ENCODE measurements around the gene ZNF532. TPM values are rescaled to one million over a fixed set of nuclear protein-coding genes. Genes with fewer than 3 reads are reported as not detected.
"Not testable (repeated sequence)": the region's sequence is repeated elsewhere in the genome, so short reads cannot be mapped to it uniquely, and the experiment has no call there.

ZNF532 gene, protein sequence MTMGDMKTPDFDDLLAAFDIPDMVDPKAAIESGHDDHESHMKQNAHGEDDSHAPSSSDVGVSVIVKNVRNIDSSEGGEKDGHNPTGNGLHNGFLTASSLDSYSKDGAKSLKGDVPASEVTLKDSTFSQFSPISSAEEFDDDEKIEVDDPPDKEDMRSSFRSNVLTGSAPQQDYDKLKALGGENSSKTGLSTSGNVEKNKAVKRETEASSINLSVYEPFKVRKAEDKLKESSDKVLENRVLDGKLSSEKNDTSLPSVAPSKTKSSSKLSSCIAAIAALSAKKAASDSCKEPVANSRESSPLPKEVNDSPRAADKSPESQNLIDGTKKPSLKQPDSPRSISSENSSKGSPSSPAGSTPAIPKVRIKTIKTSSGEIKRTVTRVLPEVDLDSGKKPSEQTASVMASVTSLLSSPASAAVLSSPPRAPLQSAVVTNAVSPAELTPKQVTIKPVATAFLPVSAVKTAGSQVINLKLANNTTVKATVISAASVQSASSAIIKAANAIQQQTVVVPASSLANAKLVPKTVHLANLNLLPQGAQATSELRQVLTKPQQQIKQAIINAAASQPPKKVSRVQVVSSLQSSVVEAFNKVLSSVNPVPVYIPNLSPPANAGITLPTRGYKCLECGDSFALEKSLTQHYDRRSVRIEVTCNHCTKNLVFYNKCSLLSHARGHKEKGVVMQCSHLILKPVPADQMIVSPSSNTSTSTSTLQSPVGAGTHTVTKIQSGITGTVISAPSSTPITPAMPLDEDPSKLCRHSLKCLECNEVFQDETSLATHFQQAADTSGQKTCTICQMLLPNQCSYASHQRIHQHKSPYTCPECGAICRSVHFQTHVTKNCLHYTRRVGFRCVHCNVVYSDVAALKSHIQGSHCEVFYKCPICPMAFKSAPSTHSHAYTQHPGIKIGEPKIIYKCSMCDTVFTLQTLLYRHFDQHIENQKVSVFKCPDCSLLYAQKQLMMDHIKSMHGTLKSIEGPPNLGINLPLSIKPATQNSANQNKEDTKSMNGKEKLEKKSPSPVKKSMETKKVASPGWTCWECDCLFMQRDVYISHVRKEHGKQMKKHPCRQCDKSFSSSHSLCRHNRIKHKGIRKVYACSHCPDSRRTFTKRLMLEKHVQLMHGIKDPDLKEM (N-terminal part only)
- 103 TPM for polyA plus RNA-seq (2013, experiment 1 of 2)
- polyA plus RNA-seq (2013, experiment 2 of 2), result 94.7 TPM

DNA sequence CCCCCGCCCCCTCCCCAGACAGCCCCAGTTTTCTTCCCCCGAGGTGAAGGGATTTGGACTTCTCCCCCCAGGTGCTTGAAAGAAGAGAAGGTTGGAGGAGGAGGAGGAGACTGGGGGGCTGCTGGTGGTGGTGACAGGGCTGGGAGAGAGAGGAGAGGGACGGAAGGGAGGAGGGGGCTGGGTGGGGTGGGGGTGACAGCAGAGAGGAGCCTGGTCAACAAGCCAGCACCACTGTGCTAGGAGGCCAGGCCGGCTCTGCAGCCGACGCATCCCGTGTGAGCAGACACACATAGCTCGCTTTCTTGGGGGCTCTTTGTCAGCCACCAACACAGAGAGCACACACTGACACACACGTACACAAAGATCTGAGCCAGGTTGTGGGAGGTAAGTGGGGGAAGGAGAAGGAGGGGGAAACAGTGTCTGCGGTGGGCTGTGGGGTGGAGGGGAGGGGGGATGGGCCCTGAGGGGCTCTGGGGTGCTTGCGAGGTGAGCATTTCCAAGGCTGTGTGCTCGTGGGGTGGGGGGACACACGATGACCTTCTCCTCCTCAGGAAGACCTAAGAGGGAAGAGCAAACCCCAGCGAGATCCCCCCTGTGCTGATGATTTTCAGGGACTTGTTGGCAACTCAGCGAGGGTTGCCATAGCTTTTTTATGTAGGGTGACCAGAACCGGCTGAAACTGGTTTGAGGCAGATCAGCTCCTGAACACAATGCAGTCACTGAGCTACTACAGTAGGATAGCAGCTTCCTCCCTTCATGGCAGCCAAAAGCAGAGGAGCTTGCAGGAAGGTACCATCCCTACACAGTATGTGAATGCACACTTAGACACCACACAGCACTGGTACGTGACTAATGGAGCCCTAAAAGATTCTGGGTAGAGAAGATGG, at the start of gene ZNF532:
TSS of gene ZNF532 (plus strand) at position 732 of the 887 bp plus-strand sequence. CDS start 53,411 bp downstream, outside the sequence.
- WGBS, 2 experiments (ENCODE audit: insufficient coverage in 2 of 2), result 6 to 7% methylated on average over 3 to 9 of the region's 17 CpGs
- Histone ChIP-seq H3K36me3 (ENCODE audit: control insufficient read depth, insufficient read depth, low read length) (peaks cover 30% of the 10 kb centered on the region), H3K4me3 (ENCODE audit: extremely low read depth, insufficient read depth, low read length, poor library complexity, severe bottlenecking) (peak within 1 kb of the TSS; percentile 41), H3K4me1 (ENCODE audit: control insufficient read depth, insufficient read depth, low read length, poor library complexity, severe bottlenecking) (peaks cover 44% of the 10 kb centered on the region), H3K9me3 (ENCODE audit: control insufficient read depth, low read length) (peaks cover 13% of the 10 kb centered on the region), H3K27ac (ENCODE audit: low read depth, low read length, severe bottlenecking) (peak within 1 kb of the TSS; percentile 99)

DNA sequence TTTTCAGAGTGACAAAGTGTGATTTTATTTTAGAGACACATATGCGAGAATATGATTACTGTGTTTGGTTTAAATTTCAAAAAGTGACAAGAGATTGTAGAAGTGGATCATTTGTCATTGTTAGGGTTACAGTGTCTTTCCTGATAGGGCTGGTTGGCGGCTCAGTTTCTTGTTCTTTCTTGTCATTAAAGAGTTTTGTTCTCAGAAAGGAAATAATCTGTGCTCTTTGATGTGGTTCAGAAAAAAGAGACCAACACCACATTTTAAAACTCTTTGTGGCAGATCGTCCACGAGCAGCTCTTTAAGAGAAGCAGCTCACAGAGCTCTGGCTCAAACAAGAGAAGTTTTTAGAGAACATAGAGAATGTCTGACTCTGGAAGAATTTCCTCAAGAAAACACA, 45.6 kb upstream of the ZNF532 start:
- 80 to 100% methylated on average over 1 of the region's 4 CpGs for WGBS, 2 experiments (ENCODE audit: insufficient coverage in 2 of 2)
- no peak overlapping the region for H3K4me3 ChIP-seq (ENCODE audit: extremely low read depth, insufficient read depth, low read length, poor library complexity, severe bottlenecking)
- H3K27ac ChIP-seq (ENCODE audit: low read depth, low read length, severe bottlenecking), result no peak overlapping the region
- no peaks in the 10 kb centered on the region for H3K36me3 ChIP-seq (ENCODE audit: control insufficient read depth, insufficient read depth, low read length)
- H3K4me1 ChIP-seq (ENCODE audit: control insufficient read depth, insufficient read depth, low read length, poor library complexity, severe bottlenecking), result no peaks in the 10 kb centered on the region
- no peaks in the 10 kb centered on the region for H3K9me3 ChIP-seq (ENCODE audit: control insufficient read depth, low read length)

DNA sequence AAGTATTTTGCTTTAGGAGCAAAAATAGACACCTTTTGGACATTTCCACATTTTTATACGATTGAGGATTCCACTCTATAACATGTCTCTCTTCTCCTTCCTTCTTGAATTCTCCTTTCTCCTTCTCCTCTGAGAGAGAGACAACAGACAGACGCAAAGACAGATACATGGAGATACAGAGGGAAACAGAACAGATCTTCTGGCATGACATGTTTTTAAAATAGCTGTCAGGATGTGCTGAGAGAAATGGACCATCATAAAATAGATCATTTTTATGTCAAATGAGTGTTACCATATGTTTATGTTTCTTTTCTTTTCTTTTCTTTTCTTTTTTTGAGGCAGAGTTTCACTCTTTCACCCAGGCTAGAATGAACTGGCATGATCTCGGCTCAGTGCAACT, 44.4 kb upstream of the ZNF532 start:
- H3K36me3 ChIP-seq (ENCODE audit: control insufficient read depth, insufficient read depth, low read length), result no peaks in the 10 kb centered on the region
- WGBS, 2 experiments (ENCODE audit: insufficient coverage in 2 of 2), result 100% methylated on average over 2 of the region's 3 CpGs
- no peak overlapping the region for H3K27ac ChIP-seq (ENCODE audit: low read depth, low read length, severe bottlenecking)
- H3K4me3 ChIP-seq (ENCODE audit: extremely low read depth, insufficient read depth, low read length, poor library complexity, severe bottlenecking), result no peak overlapping the region
- no peaks in the 10 kb centered on the region for H3K9me3 ChIP-seq (ENCODE audit: control insufficient read depth, low read length)
- H3K4me1 ChIP-seq (ENCODE audit: control insufficient read depth, insufficient read depth, low read length, poor library complexity, severe bottlenecking), result no peaks in the 10 kb centered on the region

DNA sequence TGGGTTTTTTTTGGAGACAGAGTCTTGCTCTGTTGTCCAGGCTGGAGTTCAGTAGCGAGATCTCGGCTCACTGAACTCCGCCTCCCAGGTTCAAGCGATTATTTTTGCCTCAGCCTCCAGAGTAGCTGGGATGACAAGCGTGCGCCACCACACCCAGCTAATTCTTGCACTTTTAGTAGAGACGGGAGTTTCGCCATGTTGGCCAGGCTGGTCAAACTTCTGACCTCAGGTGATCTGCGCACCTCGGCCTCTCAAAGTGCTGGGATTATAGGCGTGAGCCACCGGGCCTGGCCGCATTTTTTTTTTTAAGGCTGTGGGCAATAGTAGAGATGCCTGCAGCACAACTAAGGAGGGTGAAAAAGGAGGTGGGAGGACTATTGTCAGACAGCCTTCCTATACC, 41.7 kb upstream of the ZNF532 start:
- Histone ChIP-seq H3K9me3 (ENCODE audit: control insufficient read depth, low read length) (no peaks in the 10 kb centered on the region), H3K4me1 (ENCODE audit: control insufficient read depth, insufficient read depth, low read length, poor library complexity, severe bottlenecking) (no peaks in the 10 kb centered on the region), H3K27ac (ENCODE audit: low read depth, low read length, severe bottlenecking) (no peak overlapping the region), H3K36me3 (ENCODE audit: control insufficient read depth, insufficient read depth, low read length) (no peaks in the 10 kb centered on the region), H3K4me3 (ENCODE audit: extremely low read depth, insufficient read depth, low read length, poor library complexity, severe bottlenecking) (no peak overlapping the region)
- 89 to 93% methylated on average over 9 to 11 of the region's 13 CpGs for WGBS, 2 experiments (ENCODE audit: insufficient coverage in 2 of 2)

DNA sequence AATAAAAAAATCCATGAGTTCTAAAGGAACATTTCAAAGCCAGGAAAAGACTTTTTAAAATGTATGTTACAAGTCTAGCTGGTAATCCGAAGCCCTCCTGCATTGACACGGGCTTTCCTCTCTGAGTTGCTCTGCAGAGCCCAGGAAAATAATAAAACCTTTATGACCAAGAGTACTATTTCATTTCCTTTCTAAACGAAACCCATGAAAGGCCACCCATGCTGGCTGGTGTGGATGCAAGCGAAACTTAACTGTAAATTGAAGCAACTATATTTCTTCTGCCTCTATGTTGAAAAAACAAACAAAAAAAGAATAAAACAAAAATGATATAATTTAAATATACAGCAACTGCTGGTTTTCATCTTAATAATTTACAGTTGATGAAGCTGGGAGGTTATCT, 41.3 kb upstream of the ZNF532 start:
- 100% methylated on average over 2 of the region's 4 CpGs; no CpG with 5 or more reads in 1 of the 2 experiments for WGBS, 2 experiments (ENCODE audit: insufficient coverage in 2 of 2)
- Histone ChIP-seq H3K4me1 (ENCODE audit: control insufficient read depth, insufficient read depth, low read length, poor library complexity, severe bottlenecking) (no peaks in the 10 kb centered on the region), H3K4me3 (ENCODE audit: extremely low read depth, insufficient read depth, low read length, poor library complexity, severe bottlenecking) (no peak overlapping the region)

DNA sequence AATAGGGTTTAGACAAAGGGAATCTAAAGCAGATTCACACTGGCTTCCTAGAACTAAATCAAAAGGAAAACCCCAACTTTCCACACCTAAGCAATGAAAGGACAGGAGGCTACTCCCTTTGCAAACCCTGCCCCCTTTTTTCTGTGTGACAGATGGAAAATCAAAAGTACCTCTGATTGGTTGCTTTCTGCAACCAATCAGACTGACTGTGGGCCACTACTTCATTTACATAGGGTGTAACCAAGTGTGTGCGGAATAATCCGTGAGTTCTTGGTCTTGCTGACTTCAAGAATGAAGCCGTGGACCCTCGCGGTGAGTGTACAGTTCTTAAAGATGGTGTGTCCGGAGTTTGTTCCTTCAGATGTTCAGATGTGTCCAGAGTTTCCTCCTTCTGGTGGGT, 37.8 kb upstream of the ZNF532 start:
- not testable (repeated sequence) for H3K4me1 ChIP-seq (ENCODE audit: control insufficient read depth, insufficient read depth, low read length, poor library complexity, severe bottlenecking); H3K27ac ChIP-seq (ENCODE audit: low read depth, low read length, severe bottlenecking); H3K9me3 ChIP-seq (ENCODE audit: control insufficient read depth, low read length); H3K4me3 ChIP-seq (ENCODE audit: extremely low read depth, insufficient read depth, low read length, poor library complexity, severe bottlenecking); H3K36me3 ChIP-seq (ENCODE audit: control insufficient read depth, insufficient read depth, low read length)
- 96 to 100% methylated on average over 4 to 6 of the region's 6 CpGs for WGBS, 2 experiments (ENCODE audit: insufficient coverage in 2 of 2)

More for the DNA sequence above, 41.3 kb upstream of the ZNF532 start:
- Histone ChIP-seq H3K27ac (ENCODE audit: low read depth, low read length, severe bottlenecking) (no peak overlapping the region), H3K9me3 (ENCODE audit: control insufficient read depth, low read length) (no peaks in the 10 kb centered on the region), H3K36me3 (ENCODE audit: control insufficient read depth, insufficient read depth, low read length) (no peaks in the 10 kb centered on the region)

DNA sequence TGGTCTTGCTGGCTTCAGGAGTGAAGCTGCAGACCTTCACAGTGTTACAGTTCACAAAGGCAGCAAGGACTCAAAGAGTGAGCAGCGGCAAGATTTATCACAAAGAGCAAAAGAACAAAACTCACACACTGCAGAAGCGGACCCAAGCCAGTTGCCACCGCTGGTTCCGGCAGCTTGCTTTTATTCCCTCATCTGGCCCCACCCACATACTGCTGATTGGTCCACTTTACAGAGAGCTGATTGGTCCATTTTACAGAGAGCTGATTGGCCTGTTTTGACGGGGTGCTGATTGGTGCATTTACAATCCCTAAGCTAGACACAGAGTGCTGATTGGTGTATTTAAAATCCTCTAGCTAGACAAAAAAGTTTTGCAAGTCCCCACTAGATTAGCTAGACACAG, 37.2 kb upstream of the ZNF532 start:
- Histone ChIP-seq H3K36me3 (ENCODE audit: control insufficient read depth, insufficient read depth, low read length) (no peaks in the 10 kb centered on the region), H3K27ac (ENCODE audit: low read depth, low read length, severe bottlenecking) (no peak overlapping the region), H3K4me1 (ENCODE audit: control insufficient read depth, insufficient read depth, low read length, poor library complexity, severe bottlenecking) (no peaks in the 10 kb centered on the region), H3K4me3 (ENCODE audit: extremely low read depth, insufficient read depth, low read length, poor library complexity, severe bottlenecking) (no peak overlapping the region), H3K9me3 (ENCODE audit: control insufficient read depth, low read length) (peaks cover 4% of the 10 kb centered on the region)
- WGBS, 2 experiments (ENCODE audit: insufficient coverage in 2 of 2), result 85 to 96% methylated on average over 4 to 5 of the region's 5 CpGs

DNA sequence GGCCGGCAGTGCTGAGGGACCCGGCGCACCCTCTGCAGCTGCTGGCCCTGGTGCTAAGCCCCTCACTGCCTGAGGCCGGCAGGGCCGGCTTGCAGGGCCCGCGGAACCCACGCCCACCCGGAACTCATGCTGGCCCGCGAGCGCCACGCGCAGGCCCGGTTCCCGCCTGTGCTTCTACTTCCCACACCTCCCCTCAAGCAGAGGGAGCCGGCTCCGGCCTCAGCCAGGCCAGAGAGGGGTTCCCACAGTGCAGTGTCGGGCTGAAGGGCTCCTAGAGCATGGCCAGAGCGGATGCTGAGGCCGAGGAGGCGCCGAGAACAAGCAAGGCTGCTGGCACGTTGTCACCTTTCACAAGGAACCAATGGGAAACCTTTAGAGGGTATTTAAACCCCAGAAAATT, 36.8 kb upstream of the ZNF532 start:
- Histone ChIP-seq H3K4me1 (ENCODE audit: control insufficient read depth, insufficient read depth, low read length, poor library complexity, severe bottlenecking) (no peaks in the 10 kb centered on the region), H3K9me3 (ENCODE audit: control insufficient read depth, low read length) (peaks cover 4% of the 10 kb centered on the region), H3K4me3 (ENCODE audit: extremely low read depth, insufficient read depth, low read length, poor library complexity, severe bottlenecking) (no peak overlapping the region), H3K27ac (ENCODE audit: low read depth, low read length, severe bottlenecking) (no peak overlapping the region), H3K36me3 (ENCODE audit: control insufficient read depth, insufficient read depth, low read length) (no peaks in the 10 kb centered on the region)
- 96 to 98% methylated on average over 15 to 24 of the region's 24 CpGs for WGBS, 2 experiments (ENCODE audit: insufficient coverage in 2 of 2)

DNA sequence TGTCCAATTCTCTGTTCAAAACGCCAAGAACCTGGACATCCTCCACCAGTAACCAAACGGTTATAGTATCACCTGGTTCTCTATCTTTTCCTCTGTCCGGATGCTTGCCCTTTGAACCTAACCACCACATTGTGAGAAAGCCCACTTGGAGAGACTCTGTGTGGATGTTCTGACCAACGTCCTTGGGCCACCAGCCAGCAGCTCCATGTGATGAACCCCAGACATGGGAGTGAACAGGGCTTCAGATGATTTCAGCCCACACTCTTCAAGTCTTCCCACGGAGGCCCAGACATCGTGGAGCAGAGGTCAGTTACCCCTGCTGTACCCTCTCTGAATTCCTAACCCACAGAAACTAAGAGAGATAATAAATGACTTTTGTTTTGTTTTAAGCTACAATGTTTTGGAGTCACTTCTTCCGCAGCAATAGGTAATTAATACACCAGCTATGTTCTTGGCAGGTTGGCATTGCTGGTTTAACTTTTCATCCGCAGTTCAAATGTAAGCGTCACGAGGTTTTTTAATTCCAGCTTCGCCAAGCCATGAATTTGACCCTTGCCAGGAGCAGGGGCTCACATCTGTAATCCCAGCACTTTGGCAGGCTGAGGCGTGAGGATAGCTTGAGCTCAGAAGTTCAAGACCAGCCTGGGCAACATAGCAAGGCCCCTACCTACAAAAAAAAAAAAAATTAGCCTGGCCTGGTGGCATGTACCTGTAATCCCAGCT, 36.1 kb upstream of the ZNF532 start:
- H3K9me3 ChIP-seq (ENCODE audit: control insufficient read depth, low read length), result peaks cover 4% of the 10 kb centered on the region
- no peak overlapping the region for H3K4me3 ChIP-seq (ENCODE audit: extremely low read depth, insufficient read depth, low read length, poor library complexity, severe bottlenecking)
- H3K36me3 ChIP-seq (ENCODE audit: control insufficient read depth, insufficient read depth, low read length), result no peaks in the 10 kb centered on the region
- WGBS, 2 experiments (ENCODE audit: insufficient coverage in 2 of 2), result 88 to 99% methylated on average over 8 to 9 of the region's 12 CpGs
- no peaks in the 10 kb centered on the region for H3K4me1 ChIP-seq (ENCODE audit: control insufficient read depth, insufficient read depth, low read length, poor library complexity, severe bottlenecking)
- no peak overlapping the region for H3K27ac ChIP-seq (ENCODE audit: low read depth, low read length, severe bottlenecking)

Data from mesodermal cell (in vitro differentiated cells).